OCI-LY7 (cell line): Measurements from ENCODE around the gene SLC25A22. TPM values are rescaled to one million over a fixed set of nuclear protein-coding genes. Genes with fewer than 3 reads are reported as not detected.
A peak's percentile ranks its signal among the peaks of the same experiment; 100 is the strongest.

Experiments
- BruUV-seq: library from RNA; stranded (reverse); fragments of 400-500 nt; replicated peaks from 2 replicates; lab custom pipeline; 2021; lab: Mats Ljungman, UMichigan
- CTCF ChIA-PET: fragments of 300-600 bp; sonication (Branson Sonifier 250); formaldehyde crosslinking; loops from one replicate; lab custom pipeline; 2022; ENCODE audit warnings: antibody characterized with exemption; ENCODE audit not compliant: unreplicated experiment; lab: Charles Lee
- POLR2A ChIA-PET: fragments of 300-600 bp; sonication (Branson Sonifier 250); formaldehyde crosslinking; loops from one replicate; lab custom pipeline; 2022; ENCODE audit warnings: antibody characterized with exemption; lab: Charles Lee
- DNase-seq: peaks from one replicate; pipeline ENCODE4 v3.0.0-alpha.2; 2015; ENCODE audit warnings: low spot score
- H2AFZ ChIP-seq: fragments of 200-600 bp; sonication (generic), shearing (Covaris generic); 2 replicates; pipeline ENCODE4 v1.6.1; 2014; ENCODE audit warnings: mild to moderate bottlenecking, antibody characterized with exemption, low read length, moderate library complexity
- H3K27ac ChIP-seq: fragments of 200-600 bp; sonication (generic); 2 replicates; pipeline ENCODE4 v1.5.1; 2014; ENCODE audit warnings: mixed run types, low read depth, mild to moderate bottlenecking, moderate library complexity, low read length, inconsistent platforms; ENCODE audit not compliant: poor library complexity, severe bottlenecking
- H3K36me3 ChIP-seq: fragments of 200-600 bp; sonication (generic); 2 replicates; pipeline ENCODE4 v1.6.1; 2014; ENCODE audit warnings: mild to moderate bottlenecking, antibody characterized with exemption, low read length, moderate library complexity, mixed read lengths; ENCODE audit not compliant: insufficient read depth
- H3K4me1 ChIP-seq: fragments of 200-600 bp; sonication (generic); 2 replicates; pipeline ENCODE4 v1.5.1; 2014; ENCODE audit warnings: mild to moderate bottlenecking, low read length; ENCODE audit not compliant: insufficient read depth, poor library complexity, severe bottlenecking
- H3K4me2 ChIP-seq: fragments of 200-600 bp; sonication (generic); 2 replicates; pipeline ENCODE4 v1.6.1; 2014; ENCODE audit warnings: mild to moderate bottlenecking, low read length
- H3K4me3 ChIP-seq: fragments of 200-600 bp; sonication (generic); 2 replicates; pipeline ENCODE4 v1.5.1; 2014; ENCODE audit warnings: mild to moderate bottlenecking, low read depth, low read length; ENCODE audit not compliant: poor library complexity, severe bottlenecking
- H3K79me2 ChIP-seq: fragments of 200-600 bp; sonication (generic); 2 replicates; pipeline ENCODE4 v1.6.1; 2016; ENCODE audit warnings: low read depth, mild to moderate bottlenecking, low read length, moderate library complexity, mixed read lengths; ENCODE audit not compliant: insufficient read depth
- H3K9me2 ChIP-seq: fragments of 200-600 bp; sonication (generic); 2 replicates; pipeline ENCODE4 v1.6.1; 2016; ENCODE audit warnings: mild to moderate bottlenecking, low read length, mixed read lengths; ENCODE audit not compliant: insufficient read depth
- H3K9me3 ChIP-seq: fragments of 200-600 bp; sonication (generic); 2 replicates; pipeline ENCODE4 v1.6.1; 2014; ENCODE audit warnings: mild to moderate bottlenecking, mixed run types, low read length, mixed read lengths
- H4K20me1 ChIP-seq: fragments of 200-600 bp; sonication (generic); 2 replicates; pipeline ENCODE4 v1.6.1; 2014; ENCODE audit warnings: mild to moderate bottlenecking, antibody characterized with exemption, low read length, moderate library complexity, mixed read lengths; ENCODE audit not compliant: insufficient read depth
- CTCF ChIP-seq: fragments of 200-600 bp; sonication (generic); conservative IDR thresholded peaks from 2 replicates; pipeline ENCODE4 v1.5.1; 2014; ENCODE audit warnings: mild to moderate bottlenecking, antibody characterized with exemption, low read length, moderate library complexity, mixed read lengths
- EZH2phosphoT487 ChIP-seq: fragments of 200-600 bp; sonication (generic); IDR thresholded peaks from 2 replicates; pipeline ENCODE4 v1.6.1; 2018; ENCODE audit warnings: low read depth, borderline replicate concordance, mild to moderate bottlenecking, mixed run types, antibody characterized with exemption, low read length, moderate library complexity, mixed read lengths
- intact Hi-C: fragments of 100-400 bp; cut with micrococcal nuclease; formaldehyde crosslinking; loops from one replicate; pipeline ENCODE4 v1.10.0; 2022; ENCODE audit not compliant: unreplicated experiment
- total RNA-seq, 2 experiments: library from RNA; depleted of rRNA in 1 of 2; stranded (reverse); fragments of >200 nt in 1 of 2; shearing (Covaris generic) in 1 of 2; gene quantifications; 2 replicates each; pipeline ENCODE4 v1.2.3, GENCODE V29; 2014 to 2022

Gene SLC25A22
- total RNA-seq, 2 experiments from 2014 or later = 30.8 to 50.9 TPM

GRCh38 chr11:799641-800316 is 1.7 kb upstream of the SLC25A22 start:
- DNase-seq = no peak
- H3K79me2 ChIP-seq = peaks cover 8% of the 10 kb centered on the region; the same call in 1 of the 2 replicates
- no peak for TF ChIP-seq CTCF
- TF ChIP-seq EZH2phosphoT487 = no peak
- H3K4me2 ChIP-seq = no peak overlapping the region
- peaks cover 32% of the 10 kb centered on the region for H3K4me1 ChIP-seq
- H2AFZ ChIP-seq = no peak overlapping the region
- H3K9me3 ChIP-seq = no peaks in the 10 kb centered on the region
- H3K9me2 ChIP-seq = no peaks in the 10 kb centered on the region
- H3K4me3 ChIP-seq = no peak overlapping the region
- H4K20me1 ChIP-seq = no peaks in the 10 kb centered on the region
- BruUV-seq = no TSS peak
- ChIA-PET CTCF (no interaction called here), POLR2A (interaction anchor here (0.6 kb wide), 1 partner anchor 10 kb away, joined by 6 read pairs; no protein-coding TSS in a partner anchor)
- intact Hi-C loops = loop anchor here (5.0 kb wide), 2 partner anchors 52 to 232 kb away; partner anchors contain the start of gene TALDO1
- H3K27ac ChIP-seq = no peak overlapping the region
- H3K36me3 ChIP-seq = peaks cover 31% of the 10 kb centered on the region; the same call in 1 of the 2 replicates

GRCh38 chr11:797296-798092 is 587 bp downstream of the SLC25A22 start:
- Histone ChIP-seq H3K79me2 (peaks cover 8% of the 10 kb centered on the region; the same call in 1 of the 2 replicates), H4K20me1 (no peaks in the 10 kb centered on the region), H3K4me1 (peaks cover 20% of the 10 kb centered on the region), H2AFZ (peak overlapping the region; percentile 51; the same call in 1 of the 2 replicates), H3K9me3 (no peaks in the 10 kb centered on the region), H3K4me3 (peak overlapping the region; percentile 93), H3K36me3 (peaks cover 37% of the 10 kb centered on the region; the same call in 1 of the 2 replicates), H3K27ac (peak overlapping the region; percentile 75), H3K9me2 (no peaks in the 10 kb centered on the region), H3K4me2 (peak overlapping the region; percentile 98)
- no TSS peak for BruUV-seq
- TF ChIP-seq CTCF (no peak), EZH2phosphoT487 (no peak)
- peak; percentile 87 for DNase-seq
- intact Hi-C loops = loop anchor here (2.0 to 5.0 kb wide), 3 partner anchors 21 to 230 kb away; partner anchors contain the start of genes GATD1 and TALDO1
- POLR2A ChIA-PET = interaction anchor here (1.1 to 1.8 kb wide), 3 partner anchors 12 to 222 kb away, joined by 3 to 9 read pairs (median 3); partner anchors contain the start of gene RPLP2
- CTCF ChIA-PET = no interaction called here
